ENCODE measurements around the gene TMEM169. TPM values are rescaled to one million over a fixed set of nuclear protein-coding genes. Genes with fewer than 3 reads are reported as not detected.
A peak's percentile ranks its signal among the peaks of the same experiment; 100 is the strongest.

The TMEM169 gene
- total RNA-seq, 1 donor = 0.36 TPM

- no peak for TF ChIP-seq CTCF (IDR thresholded peaks at IDR 0.05; ENCODE audit: insufficient read depth, low read length)
- no peak for DNase-seq (ENCODE audit: low read depth)
- peak overlapping the region; percentile 56 for H3K4me3 ChIP-seq (ENCODE audit: low read depth, low read length)
These were observed 26.7 kb downstream of the TMEM169 start for GRCh38 chr2:216108310-216108966.

DNA sequence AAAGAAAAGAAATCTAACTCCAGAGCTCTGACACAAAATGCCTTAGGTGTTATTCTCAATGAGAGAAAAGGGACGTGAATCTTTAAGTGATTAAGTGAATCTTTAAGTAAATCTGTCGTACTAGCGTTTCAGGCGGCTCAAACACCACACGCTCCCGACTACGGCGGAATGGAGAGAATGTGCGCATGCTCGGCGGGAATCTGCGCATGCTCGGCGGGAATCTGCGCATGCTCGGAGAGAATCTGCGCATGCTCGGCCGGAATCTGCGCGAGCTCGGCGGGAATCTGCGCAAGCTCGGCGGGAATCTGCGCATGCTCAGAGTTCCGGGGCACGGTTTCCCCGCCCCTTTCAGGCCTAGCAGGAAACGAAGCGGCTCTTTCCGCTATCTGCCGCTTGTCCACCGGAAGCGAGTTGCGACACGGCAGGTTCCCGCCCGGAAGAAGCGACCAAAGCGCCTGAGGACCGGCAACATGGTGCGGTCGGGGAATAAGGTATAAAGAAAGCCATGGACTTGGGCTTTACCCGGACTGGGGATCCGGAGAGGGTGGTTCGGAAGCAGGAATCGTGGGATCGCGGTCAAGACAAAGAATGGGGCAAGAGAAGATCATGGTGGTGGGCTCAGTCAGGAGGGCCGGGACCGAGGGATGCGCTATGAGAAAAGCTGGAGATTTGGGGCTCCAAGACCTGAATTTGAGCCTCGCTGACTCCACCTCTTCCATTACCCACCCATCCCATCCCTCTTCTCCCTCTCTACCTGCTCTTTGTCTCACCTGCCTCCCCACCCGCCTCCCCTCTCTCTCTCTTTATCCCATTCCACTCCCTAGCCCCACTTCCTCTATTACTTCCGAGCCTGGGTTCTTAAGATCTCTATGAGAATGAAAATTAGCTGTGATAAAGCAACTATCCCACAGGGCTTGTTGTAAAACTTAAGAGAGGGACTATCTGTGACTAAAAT is 27.5 kb downstream of the TMEM169 start, which contains the start of gene XRCC5:
Gene XRCC5 (plus strand): TSS at position 382 of the 955 bp plus-strand sequence. CDS start 89 bp downstream, at position 471.
- peak; percentile 96 for DNase-seq (ENCODE audit: low read depth)
- TF ChIP-seq CTCF (IDR thresholded peaks at IDR 0.05; ENCODE audit: insufficient read depth, low read length) = no peak
- H3K4me3 ChIP-seq (ENCODE audit: low read depth, low read length) = peak within 1 kb of the TSS; percentile 81

DNA sequence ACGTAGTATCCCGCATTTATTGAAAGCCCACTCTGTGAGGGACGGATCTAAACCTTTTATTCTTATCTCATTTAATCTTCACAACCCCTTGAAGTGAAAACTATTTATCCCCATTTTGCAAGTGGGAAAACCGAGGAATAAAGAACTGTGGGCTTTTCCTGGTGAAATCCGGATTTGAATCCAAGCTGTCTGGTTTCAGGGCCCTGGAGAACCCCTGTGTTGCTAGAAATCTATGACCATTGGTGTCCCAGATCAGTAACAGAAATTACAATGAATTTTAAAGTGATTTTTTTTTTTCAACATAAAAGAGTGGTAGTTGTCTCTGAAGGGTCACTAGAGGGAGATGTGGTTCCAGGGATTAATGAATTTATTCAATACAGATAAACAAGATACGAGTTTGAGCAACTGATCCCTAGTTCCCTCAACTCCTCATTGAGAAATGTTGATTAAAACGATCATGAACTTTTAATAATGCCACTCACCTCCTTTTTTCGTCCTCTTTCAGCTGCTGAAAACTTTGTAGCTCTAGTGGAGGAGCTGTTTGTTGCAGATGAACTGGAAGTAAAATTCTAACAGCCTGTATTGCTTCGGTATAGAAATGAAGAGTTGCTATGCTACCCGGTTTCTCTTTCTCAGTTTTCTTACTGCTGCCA is 28.4 kb downstream of the TMEM169 start:
- H3K4me3 ChIP-seq (ENCODE audit: low read depth, low read length) = peak overlapping the region; percentile 81
- peak; percentile 51 for TF ChIP-seq CTCF (IDR thresholded peaks at IDR 0.05; ENCODE audit: insufficient read depth, low read length)
- peak; percentile 76 for DNase-seq (ENCODE audit: low read depth)

DNA sequence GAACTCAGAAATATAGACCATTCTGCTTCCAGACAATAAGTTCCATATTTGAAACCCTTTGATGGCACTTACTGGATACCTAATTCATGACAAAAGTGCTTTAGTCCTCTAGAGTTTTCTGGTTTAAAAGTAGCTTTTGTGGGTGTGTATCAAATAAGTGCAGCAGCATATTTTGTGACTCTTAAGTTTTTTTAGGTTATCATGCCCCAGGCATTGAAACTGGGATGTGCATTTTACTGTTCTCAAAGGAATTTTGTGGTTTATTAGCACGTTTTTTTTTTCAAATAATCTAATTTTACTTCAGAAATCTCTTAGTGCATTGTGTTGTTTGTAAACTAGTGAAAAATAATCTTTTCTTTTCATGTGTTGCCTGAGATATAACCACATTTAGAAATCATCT is 28.9 kb downstream of the TMEM169 start:
- peak overlapping the region; percentile 81 for H3K4me3 ChIP-seq (ENCODE audit: low read depth, low read length)
- TF ChIP-seq CTCF (IDR thresholded peaks at IDR 0.05; ENCODE audit: insufficient read depth, low read length) = no peak
- DNase-seq (ENCODE audit: low read depth) = no peak

GRCh38 chr2:216111122-216111521 is 29.4 kb downstream of the TMEM169 start:
- no peak overlapping the region for H3K4me3 ChIP-seq (ENCODE audit: low read depth, low read length)

More at GRCh38 chr2:216111122-216111521, 29.4 kb downstream of the TMEM169 start:
- no peak for DNase-seq (ENCODE audit: low read depth)
- no peak for TF ChIP-seq CTCF (IDR thresholded peaks at IDR 0.05; ENCODE audit: insufficient read depth, low read length)

All from fibroblast of the aortic adventitia (primary cell).